ENCODE results near the gene HSBP1. TPM values are rescaled to one million over a fixed set of nuclear protein-coding genes. Genes with fewer than 3 reads are reported as not detected.

The HSBP1 gene
- total and polyA plus RNA-seq, 2 of the 4 experiments (the other 2 are of a cell fraction), result 8.8 to 65.2 TPM

DNA sequence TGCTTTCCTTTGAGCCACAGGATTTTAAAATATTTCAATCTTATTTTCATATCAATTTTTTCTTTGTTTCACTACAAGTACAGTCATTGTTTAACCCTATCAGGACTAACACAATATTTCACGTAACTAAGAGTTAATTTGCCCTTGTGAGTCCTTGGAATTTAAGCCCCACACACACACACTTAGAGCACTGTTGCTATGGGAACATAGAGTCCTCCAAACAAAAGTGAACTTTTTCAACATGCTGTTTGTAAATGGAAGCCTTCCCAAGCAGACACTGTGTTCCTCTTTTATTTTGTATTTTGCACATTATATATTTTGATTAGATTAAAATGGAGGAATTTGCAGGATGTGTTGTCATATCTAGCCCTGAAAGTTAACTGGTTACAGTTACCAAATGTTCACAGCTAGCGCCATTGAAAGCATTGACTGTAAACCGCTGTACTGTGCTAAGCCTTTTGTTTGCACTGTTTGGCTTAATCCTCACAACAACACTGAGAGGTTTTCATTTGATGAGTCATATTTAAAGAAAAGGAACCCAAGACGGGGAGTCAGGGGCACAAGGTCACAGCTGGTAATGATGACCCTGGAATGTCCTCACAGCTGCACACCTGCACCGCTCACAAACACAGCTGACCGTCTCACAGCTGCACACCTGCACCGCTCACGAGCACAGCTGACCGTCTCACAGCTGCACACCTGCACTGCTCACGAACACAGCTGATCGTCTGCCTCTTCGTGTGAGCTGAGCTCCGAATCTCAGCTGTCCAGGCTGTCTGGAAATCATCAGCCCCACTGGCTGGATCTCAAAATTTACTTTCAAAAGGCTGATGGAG is 6.3 kb downstream of the HSBP1 start (continued):
- TF ChIP-seq, protein P1, sequence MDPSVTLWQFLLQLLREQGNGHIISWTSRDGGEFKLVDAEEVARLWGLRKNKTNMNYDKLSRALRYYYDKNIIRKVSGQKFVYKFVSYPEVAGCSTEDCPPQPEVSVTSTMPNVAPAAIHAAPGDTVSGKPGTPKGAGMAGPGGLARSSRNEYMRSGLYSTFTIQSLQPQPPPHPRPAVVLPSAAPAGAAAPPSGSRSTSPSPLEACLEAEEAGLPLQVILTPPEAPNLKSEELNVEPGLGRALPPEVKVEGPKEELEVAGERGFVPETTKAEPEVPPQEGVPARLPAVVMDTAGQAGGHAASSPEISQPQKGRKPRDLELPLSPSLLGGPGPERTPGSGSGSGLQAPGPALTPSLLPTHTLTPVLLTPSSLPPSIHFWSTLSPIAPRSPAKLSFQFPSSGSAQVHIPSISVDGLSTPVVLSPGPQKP (IDR thresholded peaks at IDR 0.05; ENCODE audit: borderline replicate concordance, low read depth, low read length), result no peak

GRCh38 chr16:83814659-83814985 is 6.8 kb downstream of the HSBP1 start:
- no peak overlapping the region for H2BK20ac ChIP-seq (ENCODE audit: low read depth, low read length)
- no peak overlapping the region for H3K27ac ChIP-seq (ENCODE audit: insufficient read depth, low read length)
- peaks cover 7% of the 10 kb centered on the region for H3K9me1 ChIP-seq (ENCODE audit: insufficient read depth, low read length)
- peaks cover 7% of the 10 kb centered on the region for H4K20me1 ChIP-seq (ENCODE audit: insufficient read depth, low read length)
- H3K18ac ChIP-seq (ENCODE audit: low read depth, low read length), result no peak overlapping the region
- H3K14ac ChIP-seq (replicated peaks; ENCODE audit: low read depth, low read length), result no peak overlapping the region
- DNase-seq (no peak), ATAC-seq (ENCODE audit: low read depth) (peak; percentile 24; the same call in 1 of the 2 replicates)
- H3K79me1 ChIP-seq (ENCODE audit: low read depth in 1 of 2, low read length in 2 of 2), result peaks cover 13 to 20% of the 10 kb centered on the region in 2 experiments
- ChIA-PET POLR2A (ENCODE audit: unreplicated experiment) (no interaction called here), CTCF (interaction anchor here (0.6 kb wide), 1 partner anchor 694 kb away, joined by 3 read pairs; no protein-coding TSS in a partner anchor)
- H2AK5ac ChIP-seq (ENCODE audit: low read depth, low read length), result no peak overlapping the region
- no peak overlapping the region for H2AFZ ChIP-seq (replicated peaks; ENCODE audit: low read length, poor library complexity)
- no peak overlapping the region for H4K8ac ChIP-seq (ENCODE audit: low read depth in 2 of 2, low read length in 2 of 2)
- no peak overlapping the region for H2BK5ac ChIP-seq (ENCODE audit: low read depth, low read length, poor library complexity, severe bottlenecking)
- dilution Hi-C loops (cut with HindIII; ENCODE audit: low sequenced_read_pairs, unreplicated experiment) (no loop called here), intact Hi-C loops (cut with micrococcal nuclease) (no loop called here), in situ Hi-C loops (cut with MboI; ENCODE audit: low sequenced_read_pairs) (no loop called here)
- H2BK15ac ChIP-seq (ENCODE audit: low read depth, low read length), result no peak overlapping the region
- no peaks in the 10 kb centered on the region for H3K9me3 ChIP-seq (ENCODE audit: control insufficient read depth, insufficient read depth, low read length)
- no TSS peak for BruUV-seq (replicated peaks)
- no peak overlapping the region for H4K91ac ChIP-seq (ENCODE audit: insufficient read depth, low read depth, low read length)
- H3K9ac ChIP-seq (ENCODE audit: low read depth, low read length), result no peak overlapping the region
- no peak overlapping the region for H3K56ac ChIP-seq (ENCODE audit: extremely low read depth, insufficient read depth, low read length)
- no peak overlapping the region for H2AK9ac ChIP-seq (replicated peaks; ENCODE audit: low read depth, low read length, poor library complexity)
- no peak overlapping the region for H4K5ac ChIP-seq (ENCODE audit: low read depth, low read length)
- no peak overlapping the region; the same call in 1 of the 2 replicates for H3K4me2 ChIP-seq (ENCODE audit: low read depth, low read length)
- peaks cover 7% of the 10 kb centered on the region for H3K4me1 ChIP-seq (ENCODE audit: control insufficient read depth, insufficient read depth, low read length)
- no peak overlapping the region for H3K4me3 ChIP-seq (ENCODE audit: insufficient read depth, low read depth, low read length)
- no peak overlapping the region for H3K4ac ChIP-seq (ENCODE audit: low read depth, low read length)
- peaks cover 6% of the 10 kb centered on the region; the same call in 1 of the 2 replicates for H3K27me3 ChIP-seq (ENCODE audit: control insufficient read depth, insufficient read depth, low read length)
- H2BK120ac ChIP-seq (ENCODE audit: low read depth, low read length), result no peak overlapping the region
- H3K23ac ChIP-seq (ENCODE audit: low read depth, low read length), result no peak overlapping the region
- H3K36me3 ChIP-seq (ENCODE audit: control insufficient read depth, insufficient read depth, low read length), result peaks cover 6% of the 10 kb centered on the region; the same call in 1 of the 2 replicates
- no CpG with 5 or more reads among the region's 4 CpGs for WGBS, 2 experiments (ENCODE audit: extremely low coverage in 2 of 2, insufficient read length in 1 of 2)
- TF ChIP-seq BHLHE40 (IDR thresholded peaks at IDR 0.05; ENCODE audit: low read depth, low read length), result no peak
- no peak for TF ChIP-seq CTCF (conservative IDR thresholded peaks at IDR 0.05; ENCODE audit: low read depth, low read length)
- no peak for TF ChIP-seq RCOR1 (IDR thresholded peaks at IDR 0.05; ENCODE audit: insufficient replicate concordance, low read length)
- no peak for TF ChIP-seq SMC3 (IDR thresholded peaks at IDR 0.05; ENCODE audit: low read depth, low read length)
- TF ChIP-seq FOS (IDR thresholded peaks at IDR 0.05; ENCODE audit: low read depth, low read length), result no peak
- no peak for TF ChIP-seq MXI1 (IDR thresholded peaks at IDR 0.05; ENCODE audit: borderline replicate concordance, low read depth, low read length)
- TF ChIP-seq, protein P1 (IDR thresholded peaks at IDR 0.05; ENCODE audit: borderline replicate concordance, low read depth, low read length), result no peak
- TF ChIP-seq USF2 (IDR thresholded peaks at IDR 0.05; ENCODE audit: low read depth, low read length), result no peak
- no peak for TF ChIP-seq POLR2A (IDR thresholded peaks at IDR 0.05; ENCODE audit: low read depth, low read length)
- no peak for TF ChIP-seq RAD21 (IDR thresholded peaks at IDR 0.05; ENCODE audit: low read length)
